H1 (cell line): ENCODE results near the gene LHFPL6. TPM values are rescaled to one million over a fixed set of nuclear protein-coding genes. Genes with fewer than 3 reads are reported as not detected.

Experiments used
- CTCF ChIA-PET: fragments of 300-600 bp; sonication (Branson Sonifier 250); formaldehyde crosslinking; loops from one replicate; lab custom pipeline; 2021; ENCODE audit not compliant: partially characterized antibody; lab: Charles Lee
- POLR2A ChIA-PET: fragments of 300-600 bp; sonication (Branson Sonifier 250); formaldehyde crosslinking; loops from one replicate; lab custom pipeline; 2021; ENCODE audit warnings: inconsistent platforms; ENCODE audit not compliant: partially characterized antibody; lab: Charles Lee
- DNase-seq, 2 experiments: peaks; one replicate each; pipeline versions ENCODE4 v3.0.0 to v3.0.0-alpha.2; 2010 to 2022; ENCODE audit warnings: low spot score in 2 of 2, low read depth in 1 of 2, mixed read lengths in 1 of 2
- FAIRE-seq: peaks from 2 replicates; lab custom pipeline; 2011; peaks lifted over from hg19 to GRCh38; lab: Jason Lieb, UNC
- H2AFZ ChIP-seq: 2 replicates; pipeline ENCODE4 v1.8.1; 2012; ENCODE audit warnings: low read length, inconsistent platforms
- H2AK5ac ChIP-seq: 2 replicates; pipeline ENCODE4 v1.6.1; 2013; ENCODE audit warnings: low read depth, low read length
- H2BK120ac ChIP-seq: replicated peaks from 2 replicates; pipeline ENCODE3; 2013; ENCODE audit warnings: low read depth, low read length, inconsistent platforms
- H2BK12ac ChIP-seq: 2 replicates; pipeline ENCODE4 v1.6.1; 2013; ENCODE audit warnings: low read depth, low read length
- H2BK15ac ChIP-seq: 2 replicates; pipeline ENCODE4 v1.6.1; 2013; ENCODE audit warnings: low read length
- H2BK20ac ChIP-seq: 2 replicates; pipeline ENCODE4 v1.6.1; 2013; ENCODE audit warnings: low read length
- H2BK5ac ChIP-seq: 2 replicates; pipeline ENCODE4 v1.6.1; 2013; ENCODE audit warnings: low read depth, low read length
- H3K14ac ChIP-seq: 2 replicates; pipeline ENCODE4 v1.6.1; 2013; ENCODE audit warnings: inconsistent platforms; ENCODE audit not compliant: insufficient read length
- H3K18ac ChIP-seq: 2 replicates; pipeline ENCODE4 v1.6.1; 2013; ENCODE audit warnings: low read length; ENCODE audit errors: extremely low read depth
- H3K23ac ChIP-seq: 2 replicates; pipeline ENCODE4 v1.6.1; 2013; ENCODE audit warnings: inconsistent platforms; ENCODE audit not compliant: insufficient read length
- H3K23me2 ChIP-seq: 2 replicates; pipeline ENCODE4 v1.6.1; 2013; ENCODE audit warnings: low read depth, low read length
- H3K27ac ChIP-seq: 2 replicates; pipeline ENCODE4 v1.6.1; 2011; ENCODE audit warnings: low read depth, low read length, inconsistent platforms
- H3K27me3 ChIP-seq, 4 experiments: replicated peaks in 1 of 4; 1 replicate in 1 of 4; 2 replicates in 3 of 4; pipeline versions ENCODE4 v1.6.1 to v1.8.1; 2011 to 2013; ENCODE audit warnings: low read length in 3 of 4, mild to moderate bottlenecking in 3 of 4, inconsistent platforms in 2 of 4, mixed read lengths in 2 of 4, moderate library complexity in 1 of 4; ENCODE audit not compliant: control insufficient read depth in 3 of 4, insufficient read depth in 3 of 4; ENCODE audit errors: extremely low read depth in 1 of 4
- H3K36me3 ChIP-seq, 4 experiments: 2 replicates each; pipeline versions ENCODE4 v1.6.1 to v1.8.1; 2011 to 2013; ENCODE audit warnings: mild to moderate bottlenecking in 4 of 4, low read length in 3 of 4, moderate library complexity in 2 of 4, control low read depth in 1 of 4, inconsistent platforms in 1 of 4; ENCODE audit not compliant: insufficient read depth in 4 of 4, control insufficient read depth in 2 of 4
- H3K4ac ChIP-seq: replicated peaks from 2 replicates; pipeline ENCODE3; 2013; ENCODE audit warnings: low read length, low read depth, mixed read lengths, inconsistent platforms; ENCODE audit not compliant: insufficient read length
- H3K4me1 ChIP-seq, 4 experiments: replicated peaks in 1 of 4; 1 replicate in 1 of 4; 2 replicates in 3 of 4; pipeline versions ENCODE4 v1.6.1 to v1.8.1; 2011 to 2013; ENCODE audit warnings: low read length in 3 of 4, inconsistent platforms in 2 of 4, mixed read lengths in 1 of 4; ENCODE audit not compliant: insufficient read depth in 4 of 4, control insufficient read depth in 3 of 4
- H3K4me2 ChIP-seq, 2 experiments: 2 replicates each; pipeline versions ENCODE4 v1.6.1 to v1.8.1; 2011 to 2013; ENCODE audit warnings: low read depth in 2 of 2, low read length in 2 of 2, control low read depth in 1 of 2, inconsistent platforms in 1 of 2, mild to moderate bottlenecking in 1 of 2; ENCODE audit not compliant: insufficient read depth in 1 of 2
- H3K4me3 ChIP-seq, 4 experiments: fragments of 200-600, 300-600 bp in 1 of 4; sonication (generic), shearing (Covaris generic), sonication (Bioruptor Twin) in 1 of 4; 2 replicates each; pipeline versions ENCODE4 v1.5.1 to v1.8.1; 2011 to 2016; ENCODE audit warnings: low read length in 4 of 4, low read depth in 3 of 4, control low read depth in 2 of 4, inconsistent platforms in 2 of 4, mild to moderate bottlenecking in 2 of 4, mixed read lengths in 1 of 4, moderate library complexity in 1 of 4; ENCODE audit not compliant: insufficient read depth in 2 of 4; ENCODE audit errors: extremely low read depth in 1 of 4
- H3K56ac ChIP-seq: replicated peaks from 2 replicates; pipeline ENCODE3; 2013; ENCODE audit warnings: low read depth, mild to moderate bottlenecking, mixed read lengths, low read length, inconsistent platforms; ENCODE audit not compliant: insufficient read length
- H3K79me1 ChIP-seq: 2 replicates; pipeline ENCODE4 v1.6.1; 2013; ENCODE audit warnings: low read depth, low read length, control low read depth
- H3K79me2 ChIP-seq, 2 experiments: 2 replicates each; pipeline versions ENCODE4 v1.6.1 to v1.8.1; 2012 to 2013; ENCODE audit warnings: low read length in 2 of 2, mild to moderate bottlenecking in 2 of 2, inconsistent platforms in 1 of 2; ENCODE audit not compliant: insufficient read depth in 2 of 2, control insufficient read depth in 1 of 2
- H3K9ac ChIP-seq, 4 experiments: replicated peaks in 1 of 4; 1 replicate in 1 of 4; 2 replicates in 3 of 4; pipeline versions ENCODE4 v1.6.1 to v1.8.1; 2011 to 2013; ENCODE audit warnings: low read depth in 3 of 4, low read length in 3 of 4, control low read depth in 2 of 4, mild to moderate bottlenecking in 2 of 4, moderate library complexity in 2 of 4, inconsistent platforms in 1 of 4; ENCODE audit errors: extremely low read depth in 1 of 4
- H3K9me3 ChIP-seq, 2 experiments: 2 replicates each; pipeline versions ENCODE4 v1.6.1 to v1.8.1; 2012 to 2013; ENCODE audit warnings: mild to moderate bottlenecking in 2 of 2, moderate library complexity in 2 of 2, control low read depth in 1 of 2, inconsistent platforms in 1 of 2, low read depth in 1 of 2, low read length in 1 of 2, mixed read lengths in 1 of 2; ENCODE audit not compliant: insufficient read depth in 2 of 2
- H4K20me1 ChIP-seq, 2 experiments: replicated peaks in 1 of 2; 2 replicates each; pipeline versions ENCODE3 to v1.8.1; 2011 to 2013; ENCODE audit warnings: inconsistent platforms in 2 of 2, low read length in 2 of 2, mild to moderate bottlenecking in 1 of 2; ENCODE audit not compliant: insufficient read depth in 2 of 2, control insufficient read depth in 1 of 2
- H4K5ac ChIP-seq: 2 replicates; pipeline ENCODE4 v1.6.1; 2013; ENCODE audit warnings: low read length, low read depth, mixed read lengths, inconsistent platforms; ENCODE audit not compliant: insufficient read length
- H4K8ac ChIP-seq: 2 replicates; pipeline ENCODE4 v1.8.0; 2013; ENCODE audit warnings: mild to moderate bottlenecking, moderate library complexity, low read length, inconsistent platforms; ENCODE audit not compliant: insufficient read depth; ENCODE audit errors: extremely low read depth
- H4K91ac ChIP-seq: replicated peaks from 2 replicates; pipeline ENCODE3; 2013; ENCODE audit warnings: low read length, mixed read lengths, inconsistent platforms; ENCODE audit not compliant: insufficient read length
- CBX5 ChIP-seq: fragments of 300-800, 300-1000 bp; sonication (generic); IDR thresholded peaks from 2 replicates; pipeline ENCODE4 v1.7.1; 2016; ENCODE audit warnings: antibody characterized with exemption, low read length, low read depth
- CEBPB ChIP-seq: IDR thresholded peaks from 2 replicates; pipeline ENCODE4 v1.6.1; 2012; ENCODE audit warnings: low read depth, low read length
- CREB1 ChIP-seq: IDR thresholded peaks from 2 replicates; pipeline ENCODE4 v1.6.1; 2012; ENCODE audit warnings: inconsistent platforms
- EGR1 ChIP-seq: IDR thresholded peaks from 2 replicates; pipeline ENCODE4 v1.6.1; 2011; ENCODE audit warnings: low read depth, low read length, borderline replicate concordance
- GTF2F1 ChIP-seq: IDR thresholded peaks from 2 replicates; pipeline ENCODE4 v1.6.1; 2012; ENCODE audit warnings: low read depth, low read length, improper control_type of control experiment, borderline replicate concordance
- HDAC6 ChIP-seq: IDR thresholded peaks from one replicate; pipeline ENCODE4 v1.7.1; 2012; ENCODE audit warnings: low read depth, mild to moderate bottlenecking, inconsistent platforms, low read length, moderate library complexity
- JUN ChIP-seq: IDR thresholded peaks from 2 replicates; pipeline ENCODE4 v1.6.1; 2011; ENCODE audit warnings: low read depth, mild to moderate bottlenecking, improper control_type of control experiment, low read length
- MAFK ChIP-seq: IDR thresholded peaks from 2 replicates; pipeline ENCODE4 v1.6.1; 2012; ENCODE audit warnings: low read depth, mild to moderate bottlenecking, improper control_type of control experiment, low read length
- POLR2A ChIP-seq, 2 experiments: IDR thresholded peaks; 1 replicate in 1 of 2; 2 replicates in 1 of 2; pipeline ENCODE4 v1.6.1; 2011; ENCODE audit warnings: low read depth in 2 of 2, low read length in 2 of 2, mild to moderate bottlenecking in 2 of 2; ENCODE audit errors: control extremely low read depth in 1 of 2
- RNF2 ChIP-seq: fragments of 200-900, 300-1000 bp; sonication (generic); IDR thresholded peaks from 2 replicates; pipeline ENCODE4 v1.7.1; 2016; ENCODE audit warnings: borderline replicate concordance, low read depth, mild to moderate bottlenecking, antibody characterized with exemption, low read length; ENCODE audit not compliant: poor library complexity, severe bottlenecking; ENCODE audit errors: missing control alignments
- SIRT6 ChIP-seq: IDR thresholded peaks from one replicate; pipeline ENCODE4 v1.7.1; 2012; ENCODE audit warnings: low read length, inconsistent platforms
- TAF7 ChIP-seq: optimal IDR thresholded peaks from 2 replicates; pipeline ENCODE3; 2011; ENCODE audit warnings: low read depth, mild to moderate bottlenecking, inconsistent platforms, low read length, moderate library complexity, borderline replicate concordance
- ZNF274 ChIP-seq: IDR thresholded peaks from 2 replicates; pipeline ENCODE4 v1.7.0; 2012; ENCODE audit warnings: low read length, borderline replicate concordance; ENCODE audit errors: extremely low read depth
- WGBS, 2 experiments: shearing (Covaris generic) in 1 of 2; methylation state at CpG; one replicate each; pipeline versions ENCODE4 v1.1.6 to v1.1.7; 2013 to 2015; ENCODE audit warnings: low lambda C conversion rate in 2 of 2, mixed read lengths in 2 of 2, inconsistent platforms in 1 of 2, low coverage in 1 of 2, missing lambda C conversion rate in 1 of 2; ENCODE audit not compliant: insufficient replicate concordance in 2 of 2, insufficient coverage in 1 of 2, insufficient read length in 1 of 2; ENCODE audit errors: extremely low coverage in 1 of 2, missing lambda C conversion rate in 1 of 2; 5-methylcytosine and 5-hydroxymethylcytosine counted together
- polyA plus RNA-seq, 7 experiments: library from polyadenylated mRNA; depleted of rRNA in 3 of 7; stranded (reverse) in 5 of 7; unstranded in 2 of 7; fragments of >200 nt in 5 of 7; fragments of 200-250 nt in 2 of 7; gene quantifications; 1 replicate in 5 of 7; 2 replicates in 1 of 7; 4 replicates in 1 of 7; pipeline versions ENCODE4 v1.2.1 to v1.2.3, GENCODE V29; 2011 to 2013; ENCODE audit warnings: missing spikeins in 2 of 7, mixed read lengths in 2 of 7
- total RNA-seq: library from RNA; stranded (reverse); fragmentation: NEBNext Ultra II Directional; extraction: Animal tissue kit (Norgen Biotek cat#: 25700); gene quantifications from 2 replicates; pipeline ENCODE4 v1.2.1, GENCODE V29; 2021

Gene LHFPL6
- total and polyA plus RNA-seq, 2 of the 8 experiments (the other 6 are each of a cell fraction or from before 2014, with no cell fraction given) = 7.6 to 17.0 TPM

DNA sequence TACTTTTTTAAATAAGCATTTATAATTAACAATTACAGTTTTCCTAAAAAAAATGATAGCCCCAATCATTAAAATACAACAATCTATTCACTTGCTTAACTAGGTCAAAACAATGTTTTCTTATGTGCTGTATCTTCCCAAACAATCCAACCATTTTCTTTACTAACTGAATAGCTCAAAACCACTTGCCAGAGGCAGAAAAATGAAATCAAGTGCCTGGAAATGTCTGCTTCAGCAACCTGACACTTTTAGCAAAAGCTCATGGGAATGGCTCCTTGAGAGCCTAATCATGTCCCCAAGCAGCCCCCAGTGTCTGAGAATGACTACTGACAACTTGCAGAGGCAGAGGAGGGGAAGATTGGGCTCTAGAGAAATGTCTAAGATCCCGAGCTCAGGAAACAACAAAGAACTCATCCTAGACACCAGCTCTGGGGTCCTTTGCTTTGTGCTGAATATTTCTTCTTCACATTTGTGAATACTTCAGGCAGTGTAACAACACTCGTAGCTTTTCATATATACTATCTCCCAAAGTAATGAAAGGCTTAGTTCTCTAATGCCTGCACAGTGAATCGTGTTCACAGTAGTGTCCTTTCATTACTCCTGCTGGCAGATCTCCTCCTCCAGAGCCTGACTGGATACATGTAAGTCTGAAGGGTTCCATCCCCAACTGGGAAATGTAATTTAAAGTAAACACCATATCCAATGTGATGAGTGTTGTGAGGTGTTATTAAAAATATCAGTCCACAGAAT, 280.0 kb downstream of the LHFPL6 start:
- Histone ChIP-seq H2BK15ac (no peak overlapping the region), H3K27ac (no peak overlapping the region), H3K4me2 (no peak overlapping the region), H3K79me2 (no peaks in the 10 kb centered on the region), H3K27me3 (no peaks in the 10 kb centered on the region), H2BK5ac (no peak overlapping the region), H3K4me3 (no peak overlapping the region), H2BK12ac (no peak overlapping the region), H3K79me1 (no peaks in the 10 kb centered on the region), H3K23ac (no peak overlapping the region), H3K9me3 (no peaks in the 10 kb centered on the region), H3K4ac (no peak overlapping the region), H2AK5ac (no peak overlapping the region), H3K9ac (no peak overlapping the region), H4K8ac (no peak overlapping the region), H4K5ac (no peak overlapping the region), H4K91ac (no peak overlapping the region), H3K23me2 (0 out of 2 replicates have a peak, but pooled peaks cover 2% of the 10 kb centered on the region), H3K36me3 (no peaks in the 10 kb centered on the region), H3K56ac (no peak overlapping the region), H2BK120ac (no peak overlapping the region), H3K18ac (no peak overlapping the region), H3K14ac (no peak overlapping the region), H4K20me1 (peaks cover 0 to 4% of the 10 kb centered on the region in 2 experiments), H2AFZ (no peak overlapping the region), H3K4me1 (peaks cover 0 to 8% (median under 1%) of the 10 kb centered on the region in 4 experiments; a peak in 3 of 7 replicates), H2BK20ac (no peak overlapping the region)
- FAIRE-seq = no peak
- no peak for DNase-seq
- POLR2A ChIA-PET = no interaction called here
- CTCF ChIA-PET = interaction anchor here (0.7 to 1.4 kb wide), 7 partner anchors 10 to 325 kb away, joined by 3 to 5 read pairs (median 3); no protein-coding TSS in a partner anchor
- WGBS, 2 experiments = 84% methylated on average over 3 of the region's 3 CpGs; no CpG with 5 or more reads in 1 of the 2 experiments
- TF ChIP-seq ZNF274 (no peak), CBX5 (no peak), CREB1 (no peak), HDAC6 (no peak), RNF2 (no peak), TAF7 (no peak), CEBPB (no peak), EGR1 (no peak), POLR2A (IDR thresholded peaks at IDR 0.05; ENCODE audit: control extremely low read depth in 1 of 2, low read depth in 2 of 2, low read length in 2 of 2) (no peak), MAFK (no peak), JUN (no peak), SIRT6 (no peak), GTF2F1 (no peak)
